Activated B cell treated with CpG ODN at 0.5 μM for 24 hours (primary cell): ENCODE measurements around the gene NME9. TPM values are rescaled to one million over a fixed set of nuclear protein-coding genes. Genes with fewer than 3 reads are reported as not detected.

Source experiments
- ATAC-seq: fragments of 200-7000 bp; cut with Tn5 transposase; one replicate; pipeline ENCODE4 v1.10.0; 2021; ENCODE audit warnings: low read depth, mild to moderate bottlenecking, moderate library complexity
- CTCF ChIA-PET: fragments of 350-600 bp; sonication (Branson Sonifier 250); formaldehyde crosslinking; loops from one replicate; lab custom pipeline; 2021; ENCODE audit warnings: antibody characterized with exemption; lab: Charles Lee
- POLR2A ChIA-PET: fragments of 350-600 bp; sonication (Branson Sonifier 250); formaldehyde crosslinking; loops from one replicate; lab custom pipeline; 2021; ENCODE audit warnings: antibody characterized with exemption; lab: Charles Lee
- DNase-seq: peaks from one replicate; pipeline ENCODE4 v3.0.0; 2022
- H3K27ac Mint-ChIP-seq: one replicate; pipeline ENCODE4 v1.8.0; 2020; ENCODE audit warnings: mixed read lengths
- H3K27me3 Mint-ChIP-seq: one replicate; pipeline ENCODE4 v1.8.0; 2021; ENCODE audit warnings: mixed read lengths
- H3K36me3 Mint-ChIP-seq: one replicate; pipeline ENCODE4 v1.8.0; 2021; ENCODE audit warnings: low read depth, mixed read lengths
- H3K4me1 Mint-ChIP-seq: one replicate; pipeline ENCODE4 v1.8.0; 2021; ENCODE audit warnings: mixed read lengths
- H3K4me3 Mint-ChIP-seq: one replicate; pipeline ENCODE4 v1.8.0; 2020; ENCODE audit warnings: mild to moderate bottlenecking, mixed read lengths
- H3K9me3 Mint-ChIP-seq: one replicate; pipeline ENCODE4 v1.8.0; 2020; ENCODE audit warnings: mixed read lengths
- CTCF ChIP-seq: fragments of 200-600 bp; IDR thresholded peaks from one replicate; pipeline ENCODE4 v1.8.0; 2022; ENCODE audit warnings: antibody characterized with exemption, mild to moderate bottlenecking
- intact Hi-C: fragments of 100-400 bp; cut with micrococcal nuclease; formaldehyde crosslinking; loops from one replicate; pipeline ENCODE4 v1.15.1; 2024
- total RNA-seq: library from RNA; stranded (reverse); gene quantifications from 2 replicates; pipeline ENCODE4 v1.2.3, GENCODE V29; 2022

The NME9 gene
- total RNA-seq, 1 donor from 2014 or later = not detected

GRCh38 chr3:138367326-138367850, 37.7 kb upstream of the NME9 start:
- ChIA-PET CTCF (no interaction called here), POLR2A (no interaction called here)
- H3K36me3 Mint-ChIP-seq = no peaks in the 10 kb centered on the region
- H3K27ac Mint-ChIP-seq = no peak overlapping the region
- TF ChIP-seq CTCF = no peak
- DNase-seq (no peak), ATAC-seq (no peak)
- H3K27me3 Mint-ChIP-seq = peaks cover 58% of the 10 kb centered on the region
- H3K9me3 Mint-ChIP-seq = peaks cover 6% of the 10 kb centered on the region
- intact Hi-C loops = no loop called here
- H3K4me3 Mint-ChIP-seq = no peak overlapping the region
- H3K4me1 Mint-ChIP-seq = peaks cover 14% of the 10 kb centered on the region

GRCh38 chr3:138366006-138366759, 36.5 kb upstream of the NME9 start:
- no peak for TF ChIP-seq CTCF
- ATAC-seq = no peak
- no peak overlapping the region for H3K27ac Mint-ChIP-seq
- no peak overlapping the region for H3K4me3 Mint-ChIP-seq
- peaks cover 4% of the 10 kb centered on the region for H3K4me1 Mint-ChIP-seq
- intact Hi-C loops = no loop called here
- peaks cover 61% of the 10 kb centered on the region for H3K27me3 Mint-ChIP-seq
- no peaks in the 10 kb centered on the region for H3K36me3 Mint-ChIP-seq
- DNase-seq = no peak
- peaks cover 4% of the 10 kb centered on the region for H3K9me3 Mint-ChIP-seq
- POLR2A ChIA-PET = no interaction called here
- CTCF ChIA-PET = no interaction called here

GRCh38 chr3:138365253-138365555, 35.6 kb upstream of the NME9 start:
- ChIA-PET POLR2A (no interaction called here), CTCF (no interaction called here)
- Mint-ChIP-seq H3K4me3 (no peak overlapping the region), H3K27ac (no peak overlapping the region), H3K4me1 (no peaks in the 10 kb centered on the region), H3K36me3 (no peaks in the 10 kb centered on the region), H3K9me3 (no peaks in the 10 kb centered on the region), H3K27me3 (peaks cover 67% of the 10 kb centered on the region)
- TF ChIP-seq CTCF = no peak
- intact Hi-C loops = no loop called here
- no peak for DNase-seq
- no peak for ATAC-seq

GRCh38 chr3:138364356-138365252, 35.0 kb upstream of the NME9 start:
- H3K4me3 Mint-ChIP-seq = no peak overlapping the region
- intact Hi-C loops = no loop called here
- peaks cover 71% of the 10 kb centered on the region for H3K27me3 Mint-ChIP-seq
- TF ChIP-seq CTCF = no peak
- ATAC-seq = no peak
- no peaks in the 10 kb centered on the region for H3K9me3 Mint-ChIP-seq
- H3K36me3 Mint-ChIP-seq = no peaks in the 10 kb centered on the region
- H3K27ac Mint-ChIP-seq = no peak overlapping the region
- DNase-seq = no peak
- POLR2A ChIA-PET = no interaction called here
- CTCF ChIA-PET = no interaction called here
- no peaks in the 10 kb centered on the region for H3K4me1 Mint-ChIP-seq

GRCh38 chr3:138363322-138363721, 33.7 kb upstream of the NME9 start:
- H3K9me3 Mint-ChIP-seq = no peaks in the 10 kb centered on the region
- peak overlapping the region; percentile 6 for H3K27ac Mint-ChIP-seq
- H3K27me3 Mint-ChIP-seq = peaks cover 64% of the 10 kb centered on the region
- H3K36me3 Mint-ChIP-seq = no peaks in the 10 kb centered on the region
- POLR2A ChIA-PET = no interaction called here
- intact Hi-C loops = no loop called here
- CTCF ChIA-PET = no interaction called here
- ATAC-seq (no peak), DNase-seq (no peak)
- no peaks in the 10 kb centered on the region for H3K4me1 Mint-ChIP-seq
- H3K4me3 Mint-ChIP-seq = no peak overlapping the region
- no peak for TF ChIP-seq CTCF
